Progenitor cell of endocrine pancreas (in vitro differentiated cells): ENCODE data around the gene CRYZL1. TPM values are rescaled to one million over a fixed set of nuclear protein-coding genes. Genes with fewer than 3 reads are reported as not detected.

ENCODE experiments used
- DNase-seq: peaks from one replicate; pipeline ENCODE4 v3.0.0; 2021; ENCODE audit warnings: low spot score; ENCODE audit not compliant: unreplicated experiment
- H3K27ac Mint-ChIP-seq: 2 replicates; pipeline ENCODE4 v1.8.0; 2021; ENCODE audit warnings: mild to moderate bottlenecking, moderate library complexity, mixed read lengths
- H3K27me3 Mint-ChIP-seq: 2 replicates; pipeline ENCODE4 v1.8.0; 2021; ENCODE audit warnings: mixed read lengths
- H3K36me3 Mint-ChIP-seq: 2 replicates; pipeline ENCODE4 v1.8.0; 2022; ENCODE audit warnings: mixed read lengths; ENCODE audit not compliant: insufficient read depth
- H3K4me1 Mint-ChIP-seq: 2 replicates; pipeline ENCODE4 v1.8.0; 2021; ENCODE audit warnings: low read depth, mixed read lengths
- H3K4me3 Mint-ChIP-seq: 2 replicates; pipeline ENCODE4 v1.8.0; 2021; ENCODE audit warnings: low read depth, mild to moderate bottlenecking, moderate library complexity, mixed read lengths
- H3K9me3 Mint-ChIP-seq: 2 replicates; pipeline ENCODE4 v1.8.0; 2021; ENCODE audit warnings: low read depth, mixed read lengths
- CTCF ChIP-seq: fragments of 200-600 bp; sonication (generic); IDR thresholded peaks from one replicate; pipeline ENCODE4 v1.5.0; 2021; ENCODE audit warnings: antibody characterized with exemption, mild to moderate bottlenecking; ENCODE audit not compliant: unreplicated experiment
- total RNA-seq: library from RNA; stranded (reverse); gene quantifications from 2 replicates; pipeline ENCODE4 v1.2.1, GENCODE V29; 2021

CRYZL1 gene
- total RNA-seq, 1 donor from 2014 or later: 42.8 TPM

GRCh38 chr21:33543505-33544129 is 97.9 kb downstream of the CRYZL1 start:
- Mint-ChIP-seq H3K9me3 (no peaks in the 10 kb centered on the region), H3K36me3 (peaks cover 8% of the 10 kb centered on the region), H3K27ac (peak overlapping the region; percentile 100), H3K4me1 (peaks cover 29% of the 10 kb centered on the region), H3K27me3 (no peaks in the 10 kb centered on the region), H3K4me3 (peak overlapping the region; percentile 92)
- no peak for TF ChIP-seq CTCF
- peak; percentile 56 for DNase-seq

- Mint-ChIP-seq H3K36me3 (peaks cover 7% of the 10 kb centered on the region), H3K27ac (peak within 1 kb of the TSS; percentile 100), H3K4me1 (peaks cover 29% of the 10 kb centered on the region), H3K4me3 (peak within 1 kb of the TSS; percentile 92), H3K27me3 (no peaks in the 10 kb centered on the region), H3K9me3 (no peaks in the 10 kb centered on the region)
- DNase-seq: peak; percentile 95
- TF ChIP-seq CTCF: no peak
These were observed 98.7 kb downstream of the CRYZL1 start, which contains the start of gene SON for GRCh38 chr21:33542640-33543504. Gene SON, plus strand, starts transcription at chr21:33543038. Its CDS starts 55 bp downstream, at chr21:33543093.

GRCh38 chr21:33541756-33542639 is 99.5 kb downstream of the CRYZL1 start, which contains the start of gene GART:
Gene GART, minus strand, starts transcription at chr21:33542117. Its CDS starts 2,802 bp downstream, at chr21:33539315.
- peaks cover 14% of the 10 kb centered on the region for H3K36me3 Mint-ChIP-seq
- no peak for TF ChIP-seq CTCF
- peak within 1 kb of the TSS; percentile 100 for H3K27ac Mint-ChIP-seq
- H3K27me3 Mint-ChIP-seq: no peaks in the 10 kb centered on the region
- H3K9me3 Mint-ChIP-seq: no peaks in the 10 kb centered on the region
- DNase-seq: peak; percentile 69
- H3K4me1 Mint-ChIP-seq: peaks cover 29% of the 10 kb centered on the region
- peak within 1 kb of the TSS; percentile 92 for H3K4me3 Mint-ChIP-seq

GRCh38 chr21:33541105-33541711 is 100.3 kb downstream of the CRYZL1 start:
- peaks cover 15% of the 10 kb centered on the region for H3K36me3 Mint-ChIP-seq
- H3K4me3 Mint-ChIP-seq: peak overlapping the region; percentile 92
- no peak for TF ChIP-seq CTCF
- peaks cover 29% of the 10 kb centered on the region for H3K4me1 Mint-ChIP-seq
- peak overlapping the region; percentile 100 for H3K27ac Mint-ChIP-seq
- no peak for DNase-seq
- no peaks in the 10 kb centered on the region for H3K27me3 Mint-ChIP-seq
- H3K9me3 Mint-ChIP-seq: no peaks in the 10 kb centered on the region
